AG04450 (cell line): ENCODE measurements around the gene ICAM1. TPM values are rescaled to one million over a fixed set of nuclear protein-coding genes. Genes with fewer than 3 reads are reported as not detected.

Experiments
- CTCF ChIA-PET: fragments of 300-600, 350-600 bp; formaldehyde crosslinking; extraction: SDS; loops from one replicate; lab custom pipeline; 2022; ENCODE audit warnings: antibody characterized with exemption, inconsistent platforms; lab: Charles Lee
- POLR2A ChIA-PET: fragments of 350-600 bp; formaldehyde crosslinking; extraction: SDS; loops from one replicate; lab custom pipeline; 2021; ENCODE audit warnings: antibody characterized with exemption, inconsistent platforms; lab: Yijun Ruan, JAX
- DNase-seq: peaks from one replicate; pipeline ENCODE4 v3.0.0-alpha.2; 2011; ENCODE audit warnings: low read depth, low spot score
- H3K27ac ChIP-seq: one replicate; pipeline ENCODE4 v1.5.1; 2012; ENCODE audit warnings: low read depth, low read length, control low read depth
- H3K27me3 ChIP-seq: one replicate; pipeline ENCODE4 v1.6.0; 2012; ENCODE audit warnings: low read length; ENCODE audit not compliant: control insufficient read depth, insufficient read depth
- H3K4me3 ChIP-seq: 2 replicates; pipeline ENCODE4 v1.5.1; 2011; ENCODE audit warnings: mild to moderate bottlenecking, low read depth, low read length, control low read depth
- H3K9me3 ChIP-seq: 2 replicates; pipeline ENCODE4 v1.5.1; 2012; ENCODE audit warnings: low read length; ENCODE audit not compliant: control insufficient read depth, insufficient read depth
- CTCF ChIP-seq: IDR thresholded peaks from 2 replicates; pipeline ENCODE4 v1.5.1; 2011; ENCODE audit warnings: low read depth, low read length, control low read depth, inconsistent platforms
- polyA plus RNA-seq: library from polyadenylated mRNA; depleted of rRNA; stranded (reverse); fragments of >200 nt; gene quantifications from 2 replicates; pipeline ENCODE4 v1.2.3, GENCODE V29; 2011

ICAM1 gene
- polyA plus RNA-seq, 1 experiment, result 40.4 TPM

- H3K27me3 ChIP-seq, result no peaks in the 10 kb centered on the region
- H3K9me3 ChIP-seq, result no peaks in the 10 kb centered on the region
- H3K27ac ChIP-seq, result no peak overlapping the region
- H3K4me3 ChIP-seq, result no peak overlapping the region
- TF ChIP-seq CTCF, result no peak
- no peak for DNase-seq
- POLR2A ChIA-PET, result no interaction called here
- CTCF ChIA-PET, result no interaction called here
Measured at GRCh38 chr19:10243606-10244005, 27.3 kb upstream of the ICAM1 start.

- no peak overlapping the region for H3K27ac ChIP-seq
- DNase-seq, result no peak
- no peak for TF ChIP-seq CTCF
- H3K27me3 ChIP-seq, result no peaks in the 10 kb centered on the region
- no peaks in the 10 kb centered on the region for H3K9me3 ChIP-seq
- H3K4me3 ChIP-seq, result no peak overlapping the region
- POLR2A ChIA-PET, result interaction anchor here (1.7 kb wide), 1 partner anchor 19 kb away, joined by 4 read pairs; no protein-coding TSS in a partner anchor
- CTCF ChIA-PET, result interaction anchor here (0.7 to 1.2 kb wide), 2 partner anchors 13 to 125 kb away, joined by 3 to 5 read pairs; no protein-coding TSS in a partner anchor
Measured at GRCh38 chr19:10245189-10245939, 25.6 kb upstream of the ICAM1 start.

GRCh38 chr19:10246511-10246910, 24.4 kb upstream of the ICAM1 start:
- DNase-seq, result no peak
- no peak for TF ChIP-seq CTCF
- Histone ChIP-seq H3K27ac (no peak overlapping the region), H3K9me3 (no peaks in the 10 kb centered on the region), H3K27me3 (no peaks in the 10 kb centered on the region), H3K4me3 (no peak overlapping the region)
- POLR2A ChIA-PET, result no interaction called here
- CTCF ChIA-PET, result no interaction called here

- peak within 1 kb of the TSS; percentile 99 for H3K4me3 ChIP-seq
- no peaks in the 10 kb centered on the region for H3K27me3 ChIP-seq
- H3K27ac ChIP-seq, result peak within 1 kb of the TSS; percentile 47
- TF ChIP-seq CTCF, result no peak
- CTCF ChIA-PET, result no interaction called here
- peak; percentile 95 for DNase-seq
- H3K9me3 ChIP-seq, result peaks cover 5% of the 10 kb centered on the region; the same call in 1 of the 2 replicates
- POLR2A ChIA-PET, result interaction anchor here (0.9 to 1.0 kb wide), 3 partner anchors 18 to 156 kb away, joined by 3 to 4 read pairs (median 3); no protein-coding TSS in a partner anchor
Measured at GRCh38 chr19:10251792-10252694, 18.9 kb upstream of the ICAM1 start, which contains the start of gene MRPL4. Gene MRPL4, plus strand, starts transcription at chr19:10252214. Its CDS starts 40 bp downstream, at chr19:10252254.
